ENCODE data around the gene SIGLEC6. TPM values are rescaled to one million over a fixed set of nuclear protein-coding genes. Genes with fewer than 3 reads are reported as not detected.

Gene SIGLEC6
- polyA plus RNA-seq, 2 of the 4 experiments (the other 2 are of a cell fraction), result not detected

DNA sequence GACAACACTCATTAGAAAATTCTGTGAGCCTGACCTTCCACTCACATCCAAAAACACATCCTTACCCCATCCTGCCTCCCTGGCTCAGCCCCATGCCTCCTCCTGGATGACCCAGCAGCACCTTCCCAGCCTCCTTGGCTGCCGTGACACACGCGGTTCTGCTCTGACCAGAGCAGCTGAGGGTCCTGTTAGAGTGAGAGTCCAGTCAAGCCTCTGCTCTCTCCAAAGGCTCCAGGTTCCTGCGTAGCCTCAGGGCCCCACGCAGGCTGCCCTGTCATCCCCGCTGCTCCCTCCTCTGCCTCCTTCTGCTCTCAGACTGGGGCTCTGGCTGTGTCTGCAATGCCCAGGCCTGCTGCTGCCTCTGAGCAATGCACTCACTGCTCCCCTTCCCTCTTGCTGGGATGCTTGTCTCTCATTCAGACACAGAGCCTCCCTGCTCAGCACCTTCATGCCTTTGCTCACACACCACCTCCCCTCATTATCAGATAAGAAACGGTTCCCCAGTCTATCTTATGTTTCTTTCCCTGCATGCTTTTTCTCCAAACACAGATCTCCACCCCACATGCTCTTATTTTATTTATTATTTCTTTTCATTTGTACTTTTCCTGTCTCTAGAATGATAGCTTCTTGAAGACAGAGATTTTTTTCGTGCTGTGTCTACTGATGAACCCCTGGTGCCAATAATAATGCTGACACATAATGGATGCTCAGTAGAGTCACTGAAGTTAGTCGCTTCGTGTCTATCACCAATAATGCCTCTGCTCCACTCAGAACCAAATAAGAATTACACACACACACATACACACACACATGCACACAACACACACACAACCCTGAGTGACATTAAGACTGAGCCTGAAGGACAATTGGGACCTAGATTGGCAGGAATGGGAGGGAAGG, 10.2 kb upstream of the SIGLEC6 start:
- H3K4me2 ChIP-seq, result no peak overlapping the region
- DNase-seq (ENCODE audit: low read depth in 1 of 2, low spot score in 1 of 2) (no peak), FAIRE-seq (no peak), ATAC-seq (no peak; a peak in 1 of 6 replicates)
- H3K4me3 ChIP-seq, result no peak overlapping the region
- peaks cover 3% of the 10 kb centered on the region; the same call in 1 of the 3 replicates for H3K9me3 ChIP-seq
- ChIA-PET POLR2A (no interaction called here), CTCF (interaction anchor here (0.7 kb wide), 1 partner anchor 236 kb away, joined by 3 read pairs; no protein-coding TSS in a partner anchor)
- no peak for TF ChIP-seq JUN (IDR thresholded peaks at IDR 0.05)
- TF ChIP-seq TP53 (CRISPR knock-in tag; IDR thresholded peaks at IDR 0.05), result no peak
- H3K4me1 ChIP-seq, result no peaks in the 10 kb centered on the region
- 5% methylated on average over 10 of the region's 10 CpGs for WGBS (ENCODE audit: missing lambda C conversion rate)
- no peak overlapping the region for H3K27ac ChIP-seq

- no peaks in the 10 kb centered on the region for H3K4me1 ChIP-seq
- WGBS (ENCODE audit: missing lambda C conversion rate), result 2% methylated on average over 4 of the region's 4 CpGs
- TF ChIP-seq, protein P1, sequence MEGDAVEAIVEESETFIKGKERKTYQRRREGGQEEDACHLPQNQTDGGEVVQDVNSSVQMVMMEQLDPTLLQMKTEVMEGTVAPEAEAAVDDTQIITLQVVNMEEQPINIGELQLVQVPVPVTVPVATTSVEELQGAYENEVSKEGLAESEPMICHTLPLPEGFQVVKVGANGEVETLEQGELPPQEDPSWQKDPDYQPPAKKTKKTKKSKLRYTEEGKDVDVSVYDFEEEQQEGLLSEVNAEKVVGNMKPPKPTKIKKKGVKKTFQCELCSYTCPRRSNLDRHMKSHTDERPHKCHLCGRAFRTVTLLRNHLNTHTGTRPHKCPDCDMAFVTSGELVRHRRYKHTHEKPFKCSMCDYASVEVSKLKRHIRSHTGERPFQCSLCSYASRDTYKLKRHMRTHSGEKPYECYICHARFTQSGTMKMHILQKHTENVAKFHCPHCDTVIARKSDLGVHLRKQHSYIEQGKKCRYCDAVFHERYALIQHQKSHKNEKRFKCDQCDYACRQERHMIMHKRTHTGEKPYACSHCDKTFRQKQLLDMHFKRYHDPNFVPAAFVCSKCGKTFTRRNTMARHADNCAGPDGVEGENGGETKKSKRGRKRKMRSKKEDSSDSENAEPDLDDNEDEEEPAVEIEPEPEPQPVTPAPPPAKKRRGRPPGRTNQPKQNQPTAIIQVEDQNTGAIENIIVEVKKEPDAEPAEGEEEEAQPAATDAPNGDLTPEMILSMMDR (IDR thresholded peaks at IDR 0.05), result no peak
- TF ChIP-seq TFCP2L1 (CRISPR knock-in tag; IDR thresholded peaks at IDR 0.05), result no peak
- TF ChIP-seq NPAS2 (CRISPR knock-in tag; IDR thresholded peaks at IDR 0.05; ENCODE audit: borderline replicate concordance), result no peak
- TF ChIP-seq HOXA7 (CRISPR knock-in tag; IDR thresholded peaks at IDR 0.05), result no peak
- TF ChIP-seq KDM1A (IDR thresholded peaks at IDR 0.05; ENCODE audit: low read depth), result no peak
- TF ChIP-seq CEBPB (IDR thresholded peaks at IDR 0.05), result no peak
- no peak for TF ChIP-seq SREBF2 (IDR thresholded peaks at IDR 0.05)
- no peak for TF ChIP-seq NR3C1 (IDR thresholded peaks at IDR 0.05)
- no peak for TF ChIP-seq RARB (CRISPR knock-in tag; IDR thresholded peaks at IDR 0.05)
- no peak for TF ChIP-seq FOSL2 (IDR thresholded peaks at IDR 0.05)
- no peak for TF ChIP-seq FOSL2 (CRISPR knock-in tag; IDR thresholded peaks at IDR 0.05)
- H3K4me2 ChIP-seq, result no peak overlapping the region
- H3K27ac ChIP-seq, result no peak overlapping the region
- DNase-seq (ENCODE audit: low read depth in 1 of 2, low spot score in 1 of 2) (no peak), ATAC-seq (no peak), FAIRE-seq (no peak)
- CTCF ChIA-PET, result no interaction called here
- peaks cover 3% of the 10 kb centered on the region; the same call in 1 of the 3 replicates for H3K9me3 ChIP-seq
- no peak overlapping the region for H3K4me3 ChIP-seq
- POLR2A ChIA-PET, result no interaction called here
Measured at GRCh38 chr19:51539821-51540366, 8.4 kb upstream of the SIGLEC6 start.

DNA sequence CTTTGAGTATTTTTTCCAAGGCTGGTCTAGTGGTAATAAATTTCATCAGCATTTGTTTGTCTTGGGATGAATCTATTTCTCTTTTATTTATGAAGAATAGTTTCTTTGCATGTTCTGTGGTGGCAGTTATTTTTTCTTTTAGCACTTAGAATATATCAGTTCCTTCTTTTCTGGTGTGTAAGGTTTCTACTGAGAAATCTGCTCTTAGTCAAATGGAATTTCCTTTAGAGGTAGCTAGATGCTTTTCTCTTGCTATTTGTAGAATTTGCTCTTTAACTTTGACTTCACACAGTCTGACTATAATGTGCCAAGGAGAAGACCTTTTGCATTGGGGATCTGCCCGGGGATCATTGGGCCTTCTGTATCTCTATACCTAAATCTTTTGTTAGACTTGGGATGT, 4.1 kb upstream of the SIGLEC6 start:
- Histone ChIP-seq H3K4me2 (no peak overlapping the region), H3K27ac (no peak overlapping the region), H3K9me3 (no peaks in the 10 kb centered on the region; the same call in 2 of the 3 replicates), H3K4me1 (no peaks in the 10 kb centered on the region), H3K4me3 (no peak overlapping the region)
- FAIRE-seq (no peak), DNase-seq (ENCODE audit: low read depth in 1 of 2, low spot score in 1 of 2) (no peak), ATAC-seq (no peak)
- ChIA-PET CTCF (no interaction called here), POLR2A (no interaction called here)
- 3% methylated on average over 1 of the region's 1 CpG for WGBS (ENCODE audit: missing lambda C conversion rate)
- TF ChIP-seq BCL3 (IDR thresholded peaks at IDR 0.05), result no peak
- no peak for TF ChIP-seq CHD2 (IDR thresholded peaks at IDR 0.05; ENCODE audit: low read length, partially characterized antibody)

GRCh38 chr19:51530616-51531015, 854 bp downstream of the SIGLEC6 start:
- DNase-seq (ENCODE audit: low read depth in 1 of 2, low spot score in 1 of 2) (no peak), ATAC-seq (no peak), FAIRE-seq (no peak)
- H3K4me3 ChIP-seq, result no peak overlapping the region
- ChIA-PET CTCF (interaction anchor here (1.2 to 1.8 kb wide), 2 partner anchors 16 to 109 kb away, joined by 3 to 5 read pairs; no protein-coding TSS in a partner anchor), POLR2A (no interaction called here)
- H3K4me2 ChIP-seq, result no peak overlapping the region
- no peaks in the 10 kb centered on the region for H3K4me1 ChIP-seq
- H3K9me3 ChIP-seq, result no peaks in the 10 kb centered on the region; the same call in 2 of the 3 replicates
- WGBS (ENCODE audit: missing lambda C conversion rate), result 7% methylated on average over 4 of the region's 8 CpGs
- TF ChIP-seq RAD21 (conservative IDR thresholded peaks at IDR 0.05 in 1 of 2, IDR thresholded peaks at IDR 0.05 in 1 of 2) (no peak), SREBF2 (IDR thresholded peaks at IDR 0.05) (no peak), RCOR1 (IDR thresholded peaks at IDR 0.05; ENCODE audit: low read depth, low read length) (no peak), EHF (CRISPR knock-in tag; IDR thresholded peaks at IDR 0.05) (no peak), MAZ (IDR thresholded peaks at IDR 0.05; ENCODE audit: borderline replicate concordance, low read depth, low read length) (no peak), RFX5 (IDR thresholded peaks at IDR 0.05) (no peak), HEYL (CRISPR knock-in tag; IDR thresholded peaks at IDR 0.05) (no peak), NR3C1 (IDR thresholded peaks at IDR 0.05) (no peak), CHD2 (IDR thresholded peaks at IDR 0.05; ENCODE audit: low read length, partially characterized antibody) (no peak), RNF2 (IDR thresholded peaks at IDR 0.05; ENCODE audit: borderline replicate concordance, low read depth) (no peak)
- TF ChIP-seq, protein P2, sequence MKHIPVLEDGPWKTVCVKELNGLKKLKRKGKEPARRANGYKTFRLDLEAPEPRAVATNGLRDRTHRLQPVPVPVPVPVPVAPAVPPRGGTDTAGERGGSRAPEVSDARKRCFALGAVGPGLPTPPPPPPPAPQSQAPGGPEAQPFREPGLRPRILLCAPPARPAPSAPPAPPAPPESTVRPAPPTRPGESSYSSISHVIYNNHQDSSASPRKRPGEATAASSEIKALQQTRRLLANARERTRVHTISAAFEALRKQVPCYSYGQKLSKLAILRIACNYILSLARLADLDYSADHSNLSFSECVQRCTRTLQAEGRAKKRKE (CRISPR knock-in tag; IDR thresholded peaks at IDR 0.05; ENCODE audit: low read depth), result no peak
- TF ChIP-seq, protein P3, sequence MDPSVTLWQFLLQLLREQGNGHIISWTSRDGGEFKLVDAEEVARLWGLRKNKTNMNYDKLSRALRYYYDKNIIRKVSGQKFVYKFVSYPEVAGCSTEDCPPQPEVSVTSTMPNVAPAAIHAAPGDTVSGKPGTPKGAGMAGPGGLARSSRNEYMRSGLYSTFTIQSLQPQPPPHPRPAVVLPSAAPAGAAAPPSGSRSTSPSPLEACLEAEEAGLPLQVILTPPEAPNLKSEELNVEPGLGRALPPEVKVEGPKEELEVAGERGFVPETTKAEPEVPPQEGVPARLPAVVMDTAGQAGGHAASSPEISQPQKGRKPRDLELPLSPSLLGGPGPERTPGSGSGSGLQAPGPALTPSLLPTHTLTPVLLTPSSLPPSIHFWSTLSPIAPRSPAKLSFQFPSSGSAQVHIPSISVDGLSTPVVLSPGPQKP (IDR thresholded peaks at IDR 0.05; ENCODE audit: low read depth, low read length), result no peak
- H3K27ac ChIP-seq, result no peak overlapping the region

All from A549 (cell line).